ENCODE data around the gene ZNF524. TPM values are rescaled to one million over a fixed set of nuclear protein-coding genes. Genes with fewer than 3 reads are reported as not detected.
A peak's percentile ranks its signal among the peaks of the same experiment; 100 is the strongest.

Gene ZNF524
- polyA plus RNA-seq, 1 of the 3 experiments (the other 2 are of a cell fraction) = 7.3 TPM

GRCh38 chr19:55640577-55641425 is 40.7 kb downstream of the ZNF524 start, which contains the start of gene ZNF580 (continued):
- TF ChIP-seq USF2 (IDR thresholded peaks at IDR 0.05; ENCODE audit: borderline replicate concordance, low read depth, low read length) = no peak
- TF ChIP-seq ZBTB33 (IDR thresholded peaks at IDR 0.05; ENCODE audit: borderline replicate concordance, low read depth) = no peak
- TF ChIP-seq FOSL2 (IDR thresholded peaks at IDR 0.05; ENCODE audit: borderline replicate concordance, low read depth) = no peak
- TF ChIP-seq POLR2AphosphoS5 (IDR thresholded peaks at IDR 0.05; ENCODE audit: low read depth, low read length) = no peak
- 0 out of 2 replicates have a peak, but pooled peaks have one; percentile 12 for TF ChIP-seq ELF1 (IDR thresholded peaks at IDR 0.05)
- no peak for TF ChIP-seq IRF3 (IDR thresholded peaks at IDR 0.05; ENCODE audit: low read depth, low read length)
- 0 out of 2 replicates have a peak, but pooled peaks have one; percentile 14 for TF ChIP-seq RFX5 (IDR thresholded peaks at IDR 0.05; ENCODE audit: low read length)

GRCh38 chr19:55641426-55642152 is 41.5 kb downstream of the ZNF524 start:
- Histone ChIP-seq H4K20me1 (ENCODE audit: insufficient read depth) (no peaks in the 10 kb centered on the region), H2AFZ (ENCODE audit: low read depth) (no peak overlapping the region), H3K4me3 (ENCODE audit: low read depth in 2 of 2, low read length in 1 of 2) (peak overlapping the region; percentile 53 to 81), H3F3A (replicated peaks; ENCODE audit: insufficient read depth) (peaks cover 33% of the 10 kb centered on the region), H3K9me2 (no peaks in the 10 kb centered on the region), H3K9ac (peak overlapping the region; percentile 86), H3K4me2 (peak overlapping the region; percentile 95), H3K9me3 (no peaks in the 10 kb centered on the region), H3K79me2 (ENCODE audit: insufficient read depth) (peaks cover 95% of the 10 kb centered on the region), H3K27me3 (ENCODE audit: insufficient read depth) (no peaks in the 10 kb centered on the region), H3K36me3 (replicated peaks in 1 of 2; ENCODE audit: control insufficient read depth in 1 of 2, insufficient read depth in 2 of 2, low read length in 1 of 2) (peaks cover 10 to 13% of the 10 kb centered on the region in 2 experiments), H3K4me1 (ENCODE audit: control insufficient read depth in 1 of 2, insufficient read depth in 2 of 2, low read depth in 1 of 2, low read length in 1 of 2) (peaks cover 15 to 39% of the 10 kb centered on the region in 2 experiments; a peak in 1 of 4 replicates), H3K27ac (ENCODE audit: low read depth in 2 of 2, low read length in 1 of 2) (peak overlapping the region; percentile 85 to 88)
- 4% methylated on average over 25 of the region's 25 CpGs for WGBS (ENCODE audit: low lambda C conversion rate)
- ChIA-PET POLR2A (no interaction called here), CTCF (interaction anchor here (1.8 to 3.9 kb wide), 4 partner anchors 10 to 21 kb away, joined by 4 to 22 read pairs (median 8); partner anchors contain the start of gene U2AF2)
- DNase-seq = peak; percentile 45
- no peak for TF ChIP-seq RAD21 (IDR thresholded peaks at IDR 0.05; ENCODE audit: low read length)
- peak; percentile 30; the same call in 1 of the 2 replicates for TF ChIP-seq MXI1 (IDR thresholded peaks at IDR 0.05; ENCODE audit: low read depth, low read length)
- no peak for TF ChIP-seq JUND (IDR thresholded peaks at IDR 0.05)
- TF ChIP-seq GABPA (IDR thresholded peaks at IDR 0.05; ENCODE audit: low read depth) = no peak
- no peak for TF ChIP-seq ELF1 (IDR thresholded peaks at IDR 0.05)
- no peak for TF ChIP-seq RCOR1 (IDR thresholded peaks at IDR 0.05; ENCODE audit: low read length)
- no peak for TF ChIP-seq EP300 (IDR thresholded peaks at IDR 0.05; ENCODE audit: borderline replicate concordance in 1 of 2, low read depth in 1 of 2, low read length in 1 of 2)
- peak; percentile 14 for TF ChIP-seq PBX3 (IDR thresholded peaks at IDR 0.05)
- TF ChIP-seq RXRA (IDR thresholded peaks at IDR 0.05; ENCODE audit: borderline replicate concordance, low read depth) = no peak
- no peak for TF ChIP-seq FOXM1 (IDR thresholded peaks at IDR 0.05; ENCODE audit: low read depth)
- no peak for TF ChIP-seq NRF1 (IDR thresholded peaks at IDR 0.05; ENCODE audit: low read depth, low read length)
- TF ChIP-seq POLR2AphosphoS5 (IDR thresholded peaks at IDR 0.05; ENCODE audit: low read depth, low read length) = 0 out of 2 replicates have a peak, but pooled peaks have one; percentile 12
- TF ChIP-seq CTCF (IDR thresholded peaks at IDR 0.05) = no peak
- TF ChIP-seq SMC3 (IDR thresholded peaks at IDR 0.05; ENCODE audit: low read depth, low read length) = no peak
- TF ChIP-seq ZBTB33 (IDR thresholded peaks at IDR 0.05; ENCODE audit: borderline replicate concordance, low read depth) = no peak
